Left ventricle myocardium superior (tissue), 1 donor: ENCODE measurements around the gene PIP5KL1. TPM values are rescaled to one million over a fixed set of nuclear protein-coding genes. Genes with fewer than 3 reads are reported as not detected.
"Not testable (repeated sequence)": the region's sequence is repeated elsewhere in the genome, so short reads cannot be mapped to it uniquely, and the experiment has no call there.

Source experiments
- ATAC-seq: fragments of 200-7000 bp; cut with Tn5 transposase; one replicate; pipeline ENCODE4 v1.9.1; 2020; ENCODE audit warnings: mild to moderate bottlenecking, moderate library complexity
- DNase-seq: peaks from one replicate; pipeline ENCODE4 v3.0.0-alpha.2; 2020
- intact Hi-C: fragments of 100-400 bp; cut with micrococcal nuclease; formaldehyde crosslinking; loops from one replicate; pipeline ENCODE4 v1.11.0; 2022
- total RNA-seq: library from RNA; stranded (reverse); fragmentation: NEBNext Ultra II Directional; extraction: Animal tissue kit (Norgen Biotek cat#: 25700); gene quantifications from one replicate; pipeline ENCODE4 v1.2.1, GENCODE V29; 2021
- donor health status: DM: no; HTN: yes; CAD: no; lungs with severe emphysema.

Gene PIP5KL1
- total RNA-seq, 1 donor from 2014 or later = not detected

DNA sequence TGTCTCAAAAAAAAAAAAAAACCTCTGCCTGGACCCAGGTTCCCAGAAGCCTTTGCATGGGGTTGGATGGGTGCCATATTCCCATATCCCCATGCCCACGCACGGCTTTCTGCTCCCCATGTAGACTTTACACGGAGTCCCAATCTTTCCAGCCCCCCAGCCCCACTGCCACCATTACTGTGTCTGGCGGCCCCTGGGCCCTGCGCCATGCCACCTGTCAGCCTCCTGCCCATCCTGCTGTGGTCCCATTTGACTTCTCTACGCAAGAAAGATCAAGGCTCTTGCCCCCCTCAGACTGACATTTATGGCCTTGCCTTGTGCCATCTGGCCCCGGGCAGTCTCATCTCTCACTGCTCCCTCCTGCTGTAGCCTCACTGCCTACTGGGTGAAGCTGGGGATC lies 46.6 kb downstream of the PIP5KL1 start:
- DNase-seq (no peak), ATAC-seq (peak; percentile 4)
- intact Hi-C loops = no loop called here

- intact Hi-C loops, ATAC-seq, DNase-seq: not testable (repeated sequence)
These were observed 48.9 kb downstream of the PIP5KL1 start for GRCh38 chr9:127881715-127882114.

DNA sequence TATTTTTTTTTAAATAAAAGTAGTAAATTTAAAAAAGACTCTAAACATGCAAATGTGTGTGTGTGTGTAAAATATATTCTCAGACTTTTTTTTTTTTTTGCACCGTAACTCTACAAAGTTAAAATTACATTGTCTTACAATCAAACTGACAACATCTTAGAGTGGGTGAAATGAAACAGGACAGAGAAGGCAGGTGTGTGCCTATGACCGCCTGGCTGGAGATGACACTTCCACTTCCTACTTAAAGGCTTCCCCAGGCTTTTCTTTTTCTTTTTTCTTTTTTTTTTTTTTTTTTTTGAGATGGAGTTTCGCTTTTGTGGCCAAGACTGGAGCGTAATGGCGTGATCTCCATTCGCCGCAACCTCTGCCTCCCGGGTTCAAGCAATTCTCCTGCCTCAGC lies 50.4 kb downstream of the PIP5KL1 start:
- intact Hi-C loops = no loop called here
- no peak for DNase-seq
- no peak for ATAC-seq

DNA sequence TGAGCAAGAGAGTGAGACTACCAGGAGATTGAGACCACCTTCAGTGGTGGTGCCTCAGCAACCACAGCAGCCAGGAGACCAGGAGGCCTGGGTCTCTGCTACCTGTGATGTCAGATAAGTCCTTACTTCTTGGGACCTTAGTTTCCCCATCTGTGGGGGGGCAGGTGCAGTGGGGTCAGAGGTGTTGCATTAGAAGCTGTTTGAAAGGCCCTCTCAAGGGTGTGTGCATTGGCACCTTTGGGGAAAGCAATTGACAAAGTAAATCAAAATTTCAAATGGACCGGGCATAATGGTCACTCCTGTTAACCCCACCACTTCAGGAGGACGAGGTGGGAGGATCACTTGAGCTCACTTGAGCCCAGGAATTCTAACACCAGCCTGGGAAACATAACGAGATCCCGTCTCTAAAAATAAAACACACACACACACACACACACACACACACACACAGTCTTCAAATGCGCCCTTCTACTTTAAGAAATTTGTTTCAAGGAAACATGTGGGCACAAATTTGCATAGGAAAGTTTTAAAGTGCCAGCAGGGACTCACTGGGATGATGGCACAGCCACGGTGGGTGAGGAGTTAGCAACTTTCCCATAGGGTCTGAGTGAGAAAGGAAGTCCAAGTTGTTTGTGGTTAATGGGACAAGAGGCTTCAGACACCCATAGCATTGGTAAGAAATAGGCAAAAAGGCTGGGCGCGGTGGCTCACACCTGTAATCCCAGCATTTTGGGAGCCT lies 51.8 kb downstream of the PIP5KL1 start:
- no peak for ATAC-seq
- no peak for DNase-seq
- intact Hi-C loops = loop anchor here (10.0 kb wide), 1 partner anchor 94 kb away; the partner anchor contains the start of gene CDK9

DNA sequence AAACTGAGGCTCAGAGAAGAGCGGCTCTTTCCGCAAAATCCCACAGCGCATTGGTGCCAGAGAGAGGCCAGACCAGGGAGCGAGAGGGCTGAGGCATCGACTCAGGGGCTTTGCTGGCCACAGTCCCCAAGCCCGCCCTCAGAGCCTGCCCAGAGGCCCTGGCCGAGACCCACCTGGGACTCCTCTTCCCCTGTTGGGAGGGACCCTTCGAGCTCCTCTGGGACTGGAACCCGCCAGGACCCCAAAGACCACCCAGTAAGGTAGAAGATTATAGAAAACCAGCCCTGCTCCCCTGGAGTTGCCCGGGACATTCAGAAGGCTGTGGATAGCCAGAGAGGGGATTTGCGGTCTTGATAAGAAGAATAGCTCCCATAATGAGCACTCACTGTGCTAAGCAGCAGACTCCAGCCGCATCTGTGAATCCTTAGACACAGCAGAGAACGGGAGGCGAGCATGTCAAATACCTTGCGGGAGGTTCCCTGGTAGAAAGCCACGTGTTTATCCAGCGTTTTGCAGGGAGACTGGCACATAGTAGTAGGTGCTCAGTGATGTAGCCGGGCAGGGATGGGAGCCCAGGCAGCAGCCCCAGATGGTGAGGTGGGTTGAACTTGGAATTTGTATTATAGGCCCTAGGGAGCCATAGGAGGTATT lies 52.5 kb downstream of the PIP5KL1 start:
- intact Hi-C loops = loop anchor here (10.0 kb wide), 1 partner anchor 93 kb away; the partner anchor contains the start of gene CDK9
- DNase-seq (no peak), ATAC-seq (no peak)

GRCh38 chr9:127877566-127877998 lies 53.0 kb downstream of the PIP5KL1 start, which contains the start of gene AK1:
TSS of gene AK1 (minus strand) at chr9:127877675. CDS start at chr9:127874617, 3,058 bp downstream.
- DNase-seq (peak; percentile 90), ATAC-seq (peak; percentile 82)
- intact Hi-C loops = loop anchor here (10.0 kb wide), 1 partner anchor 93 kb away; the partner anchor contains the start of gene CDK9

- peak; percentile 55 for ATAC-seq
- peak; percentile 75 for DNase-seq
- intact Hi-C loops = loop anchor here (10.0 kb wide), 1 partner anchor 92 kb away; the partner anchor contains the start of gene CDK9
These were observed 53.6 kb downstream of the PIP5KL1 start for GRCh38 chr9:127876764-127877562.

- DNase-seq = no peak
- ATAC-seq = no peak
- intact Hi-C loops = loop anchor here (10.0 kb wide), 1 partner anchor 91 kb away; the partner anchor contains the start of gene CDK9
These were observed 54.4 kb downstream of the PIP5KL1 start for GRCh38 chr9:127876026-127876763.

DNA sequence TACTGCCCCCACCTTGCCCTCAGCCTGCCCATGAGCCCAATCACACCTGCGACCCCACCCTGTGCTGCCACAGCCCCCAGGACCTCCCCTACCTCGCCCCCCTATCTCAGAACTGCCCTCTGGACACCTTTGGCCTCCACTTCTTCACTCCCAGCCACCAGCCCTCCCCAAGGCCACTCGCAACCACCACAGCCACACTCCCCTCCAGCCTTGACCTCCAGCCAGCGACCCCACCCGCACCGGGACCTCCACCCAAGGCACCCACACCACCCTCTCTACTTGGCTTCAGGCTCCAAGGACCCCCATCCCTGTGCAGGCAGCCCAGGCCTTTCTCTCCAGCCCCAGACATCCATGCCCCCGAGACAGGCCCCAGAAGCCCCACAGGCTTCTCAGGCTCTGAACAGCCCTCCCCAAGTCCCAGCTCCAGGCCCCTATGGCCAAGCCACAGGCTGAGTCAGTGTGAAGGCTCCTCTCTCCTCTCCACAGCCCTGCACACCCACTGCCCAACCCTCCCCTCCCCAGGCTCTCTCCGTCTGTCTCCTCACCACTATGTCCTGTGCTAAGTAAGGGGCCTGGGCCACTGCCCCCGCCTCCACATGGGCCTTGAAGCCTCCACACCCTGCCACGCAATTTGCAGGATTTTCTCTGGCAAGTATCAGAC lies 55.1 kb downstream of the PIP5KL1 start:
- DNase-seq (no peak), ATAC-seq (no peak)
- intact Hi-C loops = loop anchor here (10.0 kb wide), 1 partner anchor 91 kb away; the partner anchor contains the start of gene CDK9

- peak; percentile 19 for ATAC-seq
- DNase-seq = peak; percentile 69
- intact Hi-C loops = loop anchor here (10.0 kb wide), 1 partner anchor 90 kb away; the partner anchor contains the start of gene CDK9
These were observed 56.0 kb downstream of the PIP5KL1 start for GRCh38 chr9:127874301-127875221.

DNA sequence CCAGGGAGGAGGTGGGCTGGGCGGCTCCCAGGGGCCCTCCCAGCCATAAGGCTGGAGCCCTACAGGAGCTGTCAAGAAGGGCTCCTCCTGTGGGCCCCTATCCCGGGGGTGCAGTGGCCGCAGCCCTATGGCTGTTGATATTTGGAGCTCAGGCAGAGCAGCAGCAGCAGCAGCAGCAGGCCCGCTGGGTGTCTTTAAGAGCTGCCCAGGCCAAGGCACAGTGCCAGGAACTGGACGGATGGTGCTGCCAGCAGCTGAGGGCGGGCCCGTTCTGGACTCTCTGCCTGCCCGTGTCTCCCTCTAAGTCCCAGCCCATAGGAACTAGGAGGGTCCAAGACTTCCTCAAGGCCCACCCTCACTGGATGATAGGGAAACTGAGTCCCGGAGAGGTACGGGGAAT lies 56.7 kb downstream of the PIP5KL1 start:
- ATAC-seq (peak; percentile 63), DNase-seq (peak; percentile 91)
- intact Hi-C loops = loop anchor here (10.0 kb wide), 1 partner anchor 89 kb away; the partner anchor contains the start of gene CDK9

- intact Hi-C loops = loop anchor here (10.0 kb wide), 1 partner anchor 88 kb away; the partner anchor contains the start of gene CDK9
- no peak for ATAC-seq
- no peak for DNase-seq
These were observed 57.3 kb downstream of the PIP5KL1 start for GRCh38 chr9:127873223-127873691.

DNA sequence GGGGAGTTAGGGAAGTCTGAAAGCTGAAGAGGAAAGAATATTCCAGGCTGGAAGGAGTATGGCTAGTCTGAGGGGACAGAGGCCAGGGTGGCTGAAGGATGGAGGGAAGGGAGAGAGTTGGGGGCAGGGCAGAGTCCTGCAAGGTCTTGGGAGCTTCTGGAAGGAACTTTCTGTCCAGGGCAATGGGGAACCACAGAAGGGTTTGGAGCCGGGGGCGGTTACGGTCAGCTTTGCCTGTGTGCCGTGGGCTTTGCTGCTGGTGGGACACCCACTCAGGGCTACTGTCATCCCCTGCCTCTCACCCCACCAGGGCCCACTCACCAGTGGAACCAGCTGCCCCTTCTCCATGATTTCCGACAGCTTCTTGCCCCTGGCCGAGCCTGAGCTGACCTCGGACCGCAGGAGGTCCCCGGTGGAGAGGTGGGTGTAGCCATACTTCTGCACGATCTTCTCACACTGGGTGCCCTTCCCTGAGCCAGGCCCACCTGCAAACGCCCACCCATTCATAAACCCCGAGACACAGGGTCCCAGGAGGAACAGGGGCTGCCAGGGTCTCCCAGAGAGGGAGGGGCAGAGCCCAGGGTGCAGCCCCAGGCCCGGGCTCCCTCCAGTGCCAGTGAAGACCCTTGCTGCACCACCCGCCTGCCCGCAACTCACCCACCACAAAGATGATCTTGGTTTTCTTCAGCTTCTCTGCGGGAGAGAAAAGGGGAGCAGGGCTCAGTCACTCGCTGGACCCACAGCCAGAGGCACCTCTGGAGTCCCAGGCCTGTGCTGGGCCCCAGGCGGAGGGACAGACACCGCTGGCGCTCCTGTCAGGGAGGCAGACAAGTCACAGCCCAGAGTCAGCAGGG lies 58.0 kb downstream of the PIP5KL1 start:
- ATAC-seq (no peak), DNase-seq (no peak)
- intact Hi-C loops = loop anchor here (10.0 kb wide), 1 partner anchor 88 kb away; the partner anchor contains the start of gene CDK9

- no peak for ATAC-seq
- DNase-seq = no peak
- intact Hi-C loops = loop anchor here (10.0 kb wide), 1 partner anchor 87 kb away; the partner anchor contains the start of gene CDK9
These were observed 59.0 kb downstream of the PIP5KL1 start for GRCh38 chr9:127871531-127871930.

DNA sequence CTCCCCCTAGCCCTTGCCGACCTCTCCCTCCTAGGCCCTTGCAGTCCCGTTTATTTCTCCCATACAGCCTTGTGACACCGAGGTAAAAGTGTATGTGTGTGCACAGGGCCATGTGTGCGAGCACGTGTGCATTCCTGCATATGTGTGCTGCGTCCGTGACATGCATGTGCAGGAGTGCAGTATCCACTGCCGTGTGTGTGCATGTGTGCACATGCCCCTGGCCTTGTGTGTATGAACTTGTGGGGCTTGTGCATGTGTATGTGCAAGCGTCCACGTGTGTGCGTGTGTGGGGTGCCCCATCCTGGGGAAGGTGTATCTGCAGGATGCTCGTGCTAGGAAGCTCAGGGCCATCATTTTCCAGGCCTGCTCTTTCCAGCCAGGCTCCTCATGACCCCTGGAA lies 59.7 kb downstream of the PIP5KL1 start:
- ATAC-seq (no peak), DNase-seq (no peak)
- intact Hi-C loops = loop anchor here (10.0 kb wide), 1 partner anchor 86 kb away; the partner anchor contains the start of gene CDK9
